Stomach (tissue), 4 donors: ENCODE results near the gene SEPTIN2.

ENCODE experiments used
- POLR2A ChIP-seq, 4 donors: fragments of 450-650 bp; IDR thresholded peaks; one replicate each; pipeline ENCODE4 v1.6.1; 2016; ENCODE audit warnings: antibody characterized with exemption in 4 of 4, control low read depth in 2 of 4, mild to moderate bottlenecking in 1 of 4, moderate library complexity in 1 of 4
- POLR2AphosphoS5 ChIP-seq, 3 donors: sonication (generic); formaldehyde crosslinking; IDR thresholded peaks; one replicate each; pipeline ENCODE4 v1.6.1; 2016; ENCODE audit warnings: antibody characterized with exemption in 3 of 3
- TF ChIP-seq, protein P1 (sequence below), 7 experiments: fragments of 450-650 bp in 4 of 7; fragments of 200-600 bp in 3 of 7; sonication (generic) in 3 of 7; IDR thresholded peaks; one replicate each; pipeline ENCODE4 v1.5.1; 2016 to 2019; ENCODE audit warnings: antibody characterized with exemption in 7 of 7, control low read depth in 2 of 7, mild to moderate bottlenecking in 1 of 7

DNA sequence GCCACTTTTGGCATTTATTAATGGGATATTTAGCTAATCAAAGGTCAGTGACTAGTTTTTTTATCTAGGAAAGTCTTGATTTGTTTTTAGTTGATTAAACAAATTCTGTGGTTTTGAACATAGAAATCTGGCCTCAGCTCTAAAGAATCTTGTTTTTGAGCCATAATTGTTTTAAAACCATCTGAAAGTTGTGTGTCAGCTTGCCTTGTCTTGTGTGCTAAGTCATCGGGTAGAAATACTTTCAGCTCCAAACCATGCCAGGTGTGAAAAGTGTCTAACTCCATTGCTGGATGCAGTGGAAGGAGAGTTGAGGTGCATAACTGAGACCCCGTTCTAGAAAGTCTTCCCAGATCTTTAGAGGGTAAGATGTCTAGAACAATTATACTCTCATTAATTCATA lies 63.1 kb downstream of the SEPTIN2 start:
- TF ChIP-seq, protein P1, sequence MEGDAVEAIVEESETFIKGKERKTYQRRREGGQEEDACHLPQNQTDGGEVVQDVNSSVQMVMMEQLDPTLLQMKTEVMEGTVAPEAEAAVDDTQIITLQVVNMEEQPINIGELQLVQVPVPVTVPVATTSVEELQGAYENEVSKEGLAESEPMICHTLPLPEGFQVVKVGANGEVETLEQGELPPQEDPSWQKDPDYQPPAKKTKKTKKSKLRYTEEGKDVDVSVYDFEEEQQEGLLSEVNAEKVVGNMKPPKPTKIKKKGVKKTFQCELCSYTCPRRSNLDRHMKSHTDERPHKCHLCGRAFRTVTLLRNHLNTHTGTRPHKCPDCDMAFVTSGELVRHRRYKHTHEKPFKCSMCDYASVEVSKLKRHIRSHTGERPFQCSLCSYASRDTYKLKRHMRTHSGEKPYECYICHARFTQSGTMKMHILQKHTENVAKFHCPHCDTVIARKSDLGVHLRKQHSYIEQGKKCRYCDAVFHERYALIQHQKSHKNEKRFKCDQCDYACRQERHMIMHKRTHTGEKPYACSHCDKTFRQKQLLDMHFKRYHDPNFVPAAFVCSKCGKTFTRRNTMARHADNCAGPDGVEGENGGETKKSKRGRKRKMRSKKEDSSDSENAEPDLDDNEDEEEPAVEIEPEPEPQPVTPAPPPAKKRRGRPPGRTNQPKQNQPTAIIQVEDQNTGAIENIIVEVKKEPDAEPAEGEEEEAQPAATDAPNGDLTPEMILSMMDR (IDR thresholded peaks at IDR 0.05) = no peak
- TF ChIP-seq POLR2A (IDR thresholded peaks at IDR 0.05) (no peak), POLR2AphosphoS5 (IDR thresholded peaks at IDR 0.05) (no peak)
